ENCODE data around the gene DPP7.

The DPP7 gene

GRCh38 chr9:137086531-137087408, 27.8 kb downstream of the DPP7 start, which contains the start of gene MAN1B1:
TSS of gene MAN1B1 (plus strand) at chr9:137086985. CDS start at chr9:137087000, 15 bp downstream.
- DNase-seq, result peak; percentile 99 to 100

- peak in 1 of 2 donors; percentile 42 for DNase-seq
Observed at GRCh38 chr9:137085920-137086530, 28.5 kb downstream of the DPP7 start.

DNA sequence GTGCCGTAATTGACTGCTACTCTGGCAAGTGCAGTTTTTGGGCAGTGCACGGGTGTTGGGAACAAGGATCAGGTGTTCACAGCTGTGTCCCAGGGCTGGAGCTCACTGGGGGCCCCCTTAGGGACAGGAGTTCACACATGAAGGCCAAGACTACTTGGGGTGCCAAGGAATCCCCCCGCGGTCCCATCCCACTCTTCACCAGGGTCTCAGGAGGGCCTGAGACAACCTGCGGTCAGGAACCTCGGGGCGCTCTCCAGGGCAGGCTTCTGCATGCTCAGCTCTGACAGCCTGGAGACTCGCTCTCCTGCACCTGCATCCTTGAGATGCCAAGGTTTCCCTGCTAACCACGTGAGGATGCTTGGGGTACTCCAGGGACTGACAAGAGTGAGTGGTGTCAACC, 30.0 kb downstream of the DPP7 start:
- DNase-seq, result no peak

GRCh38 chr9:137083394-137084004, 31.0 kb downstream of the DPP7 start:
- DNase-seq, result peak; percentile 31 to 76

DNA sequence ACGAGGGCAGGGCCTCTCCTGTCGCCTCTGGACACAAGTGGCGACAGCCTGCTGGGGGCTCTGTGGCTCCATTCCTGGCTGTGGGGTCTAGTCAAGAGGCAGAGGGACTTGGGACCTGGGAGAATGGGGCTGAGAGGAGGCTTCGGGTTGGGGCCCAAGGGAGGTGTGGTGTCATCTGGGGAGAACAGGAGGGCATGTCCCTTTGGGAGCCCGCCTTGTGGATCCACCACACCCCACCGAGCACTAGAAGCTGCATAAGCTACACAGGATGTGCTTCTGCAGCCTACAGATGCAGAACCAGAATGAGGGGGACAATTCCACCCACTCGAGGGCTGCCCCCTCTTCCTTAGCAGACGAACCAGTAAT, 31.6 kb downstream of the DPP7 start:
- DNase-seq, result no peak

- DNase-seq, result no peak
Observed at GRCh38 chr9:137082222-137082924, 32.2 kb downstream of the DPP7 start.

- DNase-seq, result no peak
Observed at GRCh38 chr9:137080260-137081122, 34.0 kb downstream of the DPP7 start.

DNA sequence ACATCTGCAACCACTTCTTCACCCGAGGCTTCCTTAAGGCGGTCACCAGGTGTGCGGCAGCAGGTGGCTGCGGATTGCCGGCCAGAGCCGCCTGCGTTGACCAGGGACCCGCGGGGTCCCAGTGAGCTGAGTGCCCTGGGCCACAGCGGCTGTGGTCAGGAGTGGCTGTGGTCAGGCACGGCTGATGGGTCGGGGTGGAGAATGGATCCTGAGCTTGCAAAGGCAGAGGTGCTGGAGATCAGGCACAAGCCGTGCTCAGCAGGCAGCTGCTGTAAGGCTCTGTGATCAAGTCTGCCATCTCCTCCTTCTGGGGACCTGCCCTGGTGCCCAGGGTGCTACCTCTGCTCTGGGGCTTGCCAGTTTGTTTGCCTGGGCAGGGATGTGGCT, 35.1 kb downstream of the DPP7 start:
- no peak for DNase-seq

DNA sequence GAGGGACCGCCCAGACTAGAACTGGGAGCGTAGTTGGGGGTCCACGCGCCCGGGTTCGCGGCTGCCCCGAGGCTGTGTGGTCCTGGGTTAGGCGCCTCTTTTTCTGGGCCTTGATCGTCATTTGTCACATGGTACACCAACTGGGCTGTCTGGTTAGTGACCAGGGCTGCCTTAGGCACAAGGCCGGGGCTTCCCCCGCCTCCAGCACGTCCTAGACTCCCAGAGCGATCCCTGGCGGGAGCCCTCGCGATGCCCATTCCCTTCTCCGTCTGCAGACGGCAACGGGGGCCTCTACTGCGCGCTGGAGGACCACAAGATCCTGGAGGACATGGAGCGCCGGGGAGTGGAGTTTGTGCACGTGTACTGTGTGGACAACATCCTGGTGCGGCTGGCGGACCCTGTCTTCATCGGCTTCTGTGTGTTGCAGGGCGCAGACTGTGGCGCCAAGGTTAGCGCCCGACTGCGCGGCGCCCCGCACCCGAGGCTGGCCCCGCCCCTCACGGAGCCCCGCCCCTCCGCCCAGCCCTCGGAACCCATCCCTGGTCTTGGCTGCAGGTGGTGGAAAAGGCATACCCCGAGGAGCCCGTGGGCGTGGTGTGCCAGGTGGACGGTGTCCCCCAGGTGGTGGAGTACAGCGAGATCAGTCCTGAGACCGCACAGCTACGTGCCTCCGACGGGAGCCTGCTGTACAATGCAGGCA, 35.7 kb downstream of the DPP7 start:
- no peak for DNase-seq

GRCh38 chr9:137077758-137078693, 36.5 kb downstream of the DPP7 start:
- DNase-seq, result peak; percentile 5 to 35

GRCh38 chr9:137077010-137077747, 37.4 kb downstream of the DPP7 start, which contains the start of gene UAP1L1:
TSS of gene UAP1L1 (plus strand) at chr9:137077517. CDS start at chr9:137077533, 16 bp downstream.
- DNase-seq, result peak; percentile 78 to 93

DNA sequence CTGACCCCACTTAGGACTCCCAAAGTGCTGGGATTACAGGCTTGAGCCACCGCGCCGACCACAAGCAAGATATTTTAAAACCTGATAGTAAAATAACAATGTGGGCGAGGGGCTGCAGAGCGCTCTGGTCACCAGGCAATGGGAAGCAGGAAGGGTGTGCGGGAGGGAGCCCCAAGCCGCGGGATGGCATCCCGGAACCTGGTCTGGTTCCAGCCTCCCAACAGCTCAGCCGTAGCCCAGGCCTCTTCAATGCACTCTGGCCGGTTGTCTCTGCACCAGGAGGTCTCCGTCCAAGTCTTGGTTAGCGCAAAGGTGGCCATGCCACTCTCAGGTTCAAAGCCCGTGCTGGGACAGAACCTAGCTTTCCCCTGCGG, 37.9 kb downstream of the DPP7 start:
- DNase-seq, result no peak

- peak; percentile 64 to 67 for DNase-seq
Observed at GRCh38 chr9:137075275-137075775, 39.2 kb downstream of the DPP7 start.

DNA sequence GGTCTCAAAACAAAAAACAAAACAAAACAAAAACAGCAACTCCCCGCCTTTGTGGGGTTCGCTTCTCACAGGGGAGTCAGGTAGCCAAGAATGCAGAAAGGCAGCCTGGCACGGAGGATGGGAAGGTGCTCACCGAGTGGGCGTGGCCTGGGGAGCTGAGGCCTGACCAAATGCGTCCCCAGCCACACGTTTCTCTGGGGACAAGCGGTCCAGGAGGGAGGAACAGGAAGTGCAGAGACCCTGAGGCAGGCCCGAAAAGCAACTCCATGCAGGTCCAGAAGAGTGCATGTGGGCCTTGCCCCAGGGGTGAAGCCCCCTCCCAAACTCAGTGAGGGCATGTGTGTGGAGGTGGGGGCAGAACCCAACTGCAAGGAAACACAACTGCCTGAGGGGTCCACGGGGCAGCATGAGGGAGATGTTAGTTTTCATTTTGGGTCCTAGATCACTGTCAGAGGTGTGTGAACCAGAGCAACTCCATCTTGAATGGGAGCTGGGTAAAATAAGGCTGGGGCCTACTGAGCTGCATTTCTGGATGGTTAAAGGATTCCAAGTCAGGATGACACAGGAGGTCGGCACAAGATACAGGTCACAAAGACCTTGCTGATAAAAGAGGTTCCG, 39.8 kb downstream of the DPP7 start:
- DNase-seq, result no peak

- DNase-seq, result no peak
Observed at GRCh38 chr9:137073992-137074399, 40.5 kb downstream of the DPP7 start.

- DNase-seq, result no peak
Observed at GRCh38 chr9:137071282-137071681, 43.3 kb downstream of the DPP7 start.

DNA sequence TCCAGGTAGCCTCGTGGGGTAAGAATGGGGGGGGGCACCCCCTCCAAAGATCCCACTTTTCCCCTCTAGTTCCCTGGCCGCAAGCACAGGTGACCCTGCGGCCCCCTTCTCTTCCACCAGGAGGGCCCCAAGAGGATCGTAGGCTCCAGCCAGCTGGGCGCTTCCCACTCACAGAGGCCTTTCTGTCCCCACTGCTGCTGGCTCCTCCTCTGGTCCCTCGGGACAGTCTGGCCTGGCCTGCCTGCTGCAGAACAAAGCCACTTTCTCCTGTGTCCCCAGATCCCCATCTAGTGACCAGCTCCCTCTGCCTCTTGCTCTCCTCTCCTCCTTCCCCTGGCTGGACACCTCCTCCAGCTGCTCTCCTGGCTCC, 43.6 kb downstream of the DPP7 start:
- peak; percentile 25 to 56 for DNase-seq

DNA sequence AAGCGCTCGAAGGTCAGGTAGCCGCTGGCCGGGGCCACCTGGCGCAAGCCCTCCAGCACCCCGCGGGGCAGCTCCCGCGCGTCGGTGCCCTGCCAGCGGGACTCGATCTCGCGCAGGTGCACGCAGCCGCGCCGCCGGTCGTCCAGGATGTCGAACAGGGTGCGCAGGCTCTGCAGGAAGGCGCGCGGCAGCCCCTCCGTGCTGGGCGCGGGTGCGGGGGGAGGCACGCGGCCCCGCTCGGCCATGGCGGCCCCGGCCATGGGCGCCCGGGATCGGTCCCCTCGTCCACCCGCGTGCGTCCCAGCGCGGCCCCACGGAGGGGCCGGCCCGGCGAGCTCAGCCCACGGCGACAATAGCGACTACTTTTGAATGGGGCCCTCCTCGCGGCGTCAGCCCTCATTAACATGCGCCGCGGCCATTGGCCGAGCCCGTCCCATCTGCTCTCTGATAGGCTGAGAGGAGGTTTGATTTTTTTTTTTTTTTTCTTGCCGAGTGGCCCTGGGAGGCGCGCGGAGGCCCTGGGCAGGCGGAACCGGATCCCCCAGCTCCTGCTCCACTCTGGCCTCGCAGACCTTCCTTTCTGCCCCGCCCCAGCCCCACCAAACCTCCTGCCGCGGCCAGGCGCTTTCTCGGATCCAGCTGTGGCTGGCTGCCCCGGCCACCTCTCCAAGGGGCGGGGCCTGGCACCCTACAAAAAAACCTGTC, 44.2 kb downstream of the DPP7 start, which contains the start of gene SAPCD2:
Gene SAPCD2, minus strand, starts transcription at position 357 of the 705 bp plus-strand sequence. Its CDS starts 97 bp downstream, at position 260.
- DNase-seq, result peak; percentile 94

All from inflammatory macrophage (primary cell).